HS-5 (cell line): ENCODE measurements around the gene ADAM12.

ENCODE experiments used
- DNase-seq: peaks from one replicate; pipeline ENCODE4 v3.0.0-alpha.2; 2012; ENCODE audit warnings: low read depth

The ADAM12 gene

DNA sequence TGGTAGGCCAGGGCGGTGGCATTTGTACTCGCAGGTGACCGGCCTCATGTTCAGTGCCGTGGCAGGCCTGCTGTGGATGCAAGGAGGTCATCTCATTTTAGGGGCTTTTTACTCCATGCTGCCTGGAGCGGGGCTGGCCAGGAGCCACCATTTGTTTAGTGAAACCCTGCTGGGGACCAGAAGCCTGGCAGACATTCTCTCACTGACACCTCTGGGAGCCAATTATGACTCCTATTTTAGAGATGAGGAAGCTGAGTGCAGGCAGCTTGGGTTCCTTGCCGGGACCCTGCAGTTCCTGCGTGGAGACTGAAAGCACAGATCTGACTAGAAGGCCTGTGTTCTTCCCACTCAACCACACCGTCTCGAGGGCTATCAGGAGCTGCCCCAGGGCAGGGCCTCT, 305.3 kb downstream of the ADAM12 start:
- DNase-seq = no peak

DNA sequence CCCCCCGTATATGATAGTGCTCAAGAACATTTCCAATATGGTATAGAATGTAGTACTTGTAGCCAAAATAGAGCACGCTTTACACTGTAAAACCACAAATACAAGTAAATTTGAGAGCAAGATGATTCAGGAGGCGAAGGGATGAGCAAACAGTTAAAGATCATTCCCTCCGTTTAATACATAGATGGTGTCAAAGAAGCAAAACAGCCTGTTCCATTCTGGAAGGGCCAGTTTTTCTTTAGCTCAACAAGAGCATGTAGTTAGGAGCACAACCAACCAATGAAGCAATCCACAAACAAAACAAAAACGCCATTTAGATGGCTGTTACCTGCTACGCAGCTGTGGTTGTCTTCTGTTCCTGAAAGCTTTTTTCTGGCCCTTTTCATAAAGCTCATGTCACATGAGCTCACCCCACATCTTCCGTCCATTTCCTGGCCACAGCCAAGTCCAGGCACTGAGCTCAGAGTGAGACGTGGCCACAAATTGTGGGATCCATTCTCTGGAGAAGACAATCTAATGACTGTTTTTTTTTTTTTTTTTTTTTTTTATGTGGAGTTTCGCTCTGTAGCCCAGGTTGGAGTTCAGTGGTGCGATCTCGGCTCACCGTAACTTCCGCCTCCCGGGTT, 306.3 kb downstream of the ADAM12 start:
- no peak for DNase-seq

DNA sequence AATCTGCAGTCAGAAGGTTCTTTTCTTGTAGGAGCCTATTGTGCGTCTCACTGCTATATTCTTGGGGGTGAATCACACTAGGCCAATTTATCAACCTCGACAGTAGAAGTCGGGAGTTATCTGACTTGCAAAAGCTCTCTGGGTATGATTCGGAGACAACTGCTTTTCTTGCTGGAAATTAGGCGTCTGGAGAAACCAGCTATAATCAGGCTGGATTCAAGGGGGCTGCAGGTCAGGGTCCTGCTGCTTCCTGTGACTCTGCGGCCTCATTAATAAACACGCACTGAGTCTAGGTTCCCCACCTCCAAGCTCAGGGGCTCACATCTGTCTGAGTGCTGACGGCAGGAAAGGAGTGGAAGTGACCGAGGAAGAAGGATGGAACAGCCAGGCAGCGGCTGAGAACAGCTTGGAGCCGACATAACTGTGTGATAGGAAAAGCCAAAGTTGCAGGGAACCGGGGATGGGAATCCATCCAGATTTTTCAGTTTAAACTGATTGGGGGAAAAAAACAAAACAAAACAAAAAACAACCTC, 307.3 kb downstream of the ADAM12 start:
- DNase-seq = no peak

DNA sequence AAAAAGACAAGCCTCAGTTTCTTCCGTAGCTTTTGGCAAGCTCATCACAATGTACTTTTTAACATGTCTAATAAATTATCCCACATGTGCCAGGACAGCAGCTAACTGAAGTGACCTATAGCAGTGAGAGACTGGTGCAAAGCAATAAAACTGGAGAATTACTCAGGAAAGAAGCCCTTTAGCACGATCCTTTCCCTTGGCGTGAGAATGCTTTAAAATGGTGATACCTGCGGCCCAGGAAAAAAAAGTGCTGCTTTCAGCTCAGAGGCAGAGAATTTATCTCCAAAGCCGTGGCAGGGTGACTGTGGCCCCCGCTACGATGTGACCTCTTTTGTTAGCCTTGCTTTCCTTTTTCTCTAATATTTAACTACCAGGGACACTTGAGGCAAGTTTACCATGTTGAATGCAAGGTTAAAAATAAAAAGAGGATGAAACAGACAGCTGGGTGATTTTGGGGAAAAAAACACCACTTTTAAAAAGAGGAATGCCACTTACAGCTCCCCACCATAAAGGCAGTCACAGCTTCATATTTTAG, 307.9 kb downstream of the ADAM12 start:
- no peak for DNase-seq

- no peak for DNase-seq
Measured at GRCh38 chr10:126075009-126075408, 313.3 kb downstream of the ADAM12 start.

DNA sequence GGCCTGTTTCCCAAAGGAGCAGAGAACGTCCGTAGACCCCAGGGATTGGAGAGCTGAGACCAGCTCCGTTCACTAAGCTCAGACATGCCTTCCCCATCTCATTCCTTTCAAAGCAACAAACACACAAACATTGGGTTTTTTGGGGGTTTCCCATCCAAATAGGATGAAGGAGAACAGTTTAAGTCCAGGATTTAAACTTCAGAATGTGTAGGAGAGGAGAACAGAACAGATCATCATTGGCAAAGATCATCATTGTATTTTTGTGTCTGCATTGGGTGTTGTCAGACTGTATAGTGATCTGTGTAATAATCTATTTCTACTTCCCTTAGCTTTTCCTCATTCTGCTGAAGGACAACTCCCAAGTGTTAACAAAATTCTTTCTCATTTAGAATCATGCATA, 314.0 kb downstream of the ADAM12 start:
- DNase-seq = no peak

DNA sequence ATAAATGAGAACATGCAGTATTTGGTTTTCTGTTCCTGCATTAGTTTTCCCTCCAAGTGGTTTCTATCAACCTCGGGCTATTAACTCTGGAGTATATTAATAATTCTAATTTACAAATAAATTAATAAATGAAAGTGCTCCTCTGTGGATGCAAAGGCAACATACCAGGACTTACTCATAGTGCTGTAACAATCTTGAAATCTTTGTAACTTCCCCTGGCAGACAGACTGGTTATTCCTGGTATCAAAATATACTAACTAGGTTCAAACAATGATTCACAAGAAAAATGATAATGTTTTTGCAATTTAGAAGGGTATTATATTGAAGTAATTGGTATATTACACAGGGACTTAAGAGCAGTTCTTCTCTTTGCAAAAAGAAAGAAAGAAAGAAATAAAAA, 314.7 kb downstream of the ADAM12 start:
- no peak for DNase-seq

DNA sequence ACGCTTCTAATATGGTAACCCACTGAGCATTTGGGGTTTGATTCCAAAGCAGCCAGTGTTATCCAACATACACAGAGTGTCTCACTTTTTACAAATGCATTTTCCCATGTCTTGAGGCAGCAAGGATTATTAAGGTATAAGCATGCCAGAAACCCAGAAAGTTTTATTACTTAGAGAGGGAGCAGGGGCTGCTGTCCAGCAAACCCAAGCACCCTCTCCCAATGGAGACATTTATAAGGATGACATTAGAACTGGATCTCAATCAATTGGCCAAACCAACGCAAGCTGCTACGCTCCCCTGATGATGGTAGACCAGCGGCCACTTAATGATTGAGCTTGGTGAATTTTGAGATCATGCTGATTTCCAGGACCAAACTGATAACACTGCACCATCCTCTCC, 315.7 kb downstream of the ADAM12 start:
- no peak for DNase-seq

GRCh38 chr10:126070476-126071215, 317.6 kb downstream of the ADAM12 start:
- DNase-seq = no peak

DNA sequence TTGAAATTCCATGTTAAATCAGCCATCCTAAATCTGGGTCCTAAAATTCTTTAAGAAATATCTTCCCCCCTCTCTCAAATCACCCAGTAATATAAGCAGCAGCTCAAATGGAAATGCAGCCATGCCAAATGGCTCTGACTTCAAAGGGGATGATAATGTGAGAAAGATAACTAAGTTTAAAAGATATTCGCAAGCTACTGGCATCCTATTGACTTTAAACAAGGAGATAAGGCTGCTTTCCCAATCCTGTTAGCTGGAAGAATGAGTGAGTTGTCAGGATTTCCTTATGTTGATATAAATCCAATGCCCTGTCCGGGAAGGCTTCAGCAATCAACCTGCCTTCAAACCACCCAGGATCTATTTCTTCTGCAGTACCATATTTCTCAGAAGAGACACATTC, 320.0 kb downstream of the ADAM12 start:
- no peak for DNase-seq

DNA sequence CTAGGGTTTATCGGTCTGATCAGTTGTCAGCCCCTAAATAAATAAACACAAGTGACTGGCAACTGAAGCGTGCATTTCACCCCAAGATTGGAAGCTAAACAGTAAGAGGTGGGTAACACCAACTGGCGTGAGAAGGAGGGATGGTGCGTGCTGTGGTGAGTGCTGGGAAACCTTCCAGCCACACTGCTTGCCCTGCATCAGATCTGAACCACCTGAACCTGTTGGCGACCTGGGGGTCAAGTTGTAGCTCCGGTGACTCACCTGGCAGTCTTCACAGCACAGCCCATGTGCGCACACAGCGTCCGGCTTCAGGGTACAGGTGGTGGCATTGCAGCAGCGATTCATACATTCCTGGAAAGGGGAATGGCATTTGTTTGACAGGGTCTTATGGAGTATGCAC, 321.8 kb downstream of the ADAM12 start:
- no peak for DNase-seq

DNA sequence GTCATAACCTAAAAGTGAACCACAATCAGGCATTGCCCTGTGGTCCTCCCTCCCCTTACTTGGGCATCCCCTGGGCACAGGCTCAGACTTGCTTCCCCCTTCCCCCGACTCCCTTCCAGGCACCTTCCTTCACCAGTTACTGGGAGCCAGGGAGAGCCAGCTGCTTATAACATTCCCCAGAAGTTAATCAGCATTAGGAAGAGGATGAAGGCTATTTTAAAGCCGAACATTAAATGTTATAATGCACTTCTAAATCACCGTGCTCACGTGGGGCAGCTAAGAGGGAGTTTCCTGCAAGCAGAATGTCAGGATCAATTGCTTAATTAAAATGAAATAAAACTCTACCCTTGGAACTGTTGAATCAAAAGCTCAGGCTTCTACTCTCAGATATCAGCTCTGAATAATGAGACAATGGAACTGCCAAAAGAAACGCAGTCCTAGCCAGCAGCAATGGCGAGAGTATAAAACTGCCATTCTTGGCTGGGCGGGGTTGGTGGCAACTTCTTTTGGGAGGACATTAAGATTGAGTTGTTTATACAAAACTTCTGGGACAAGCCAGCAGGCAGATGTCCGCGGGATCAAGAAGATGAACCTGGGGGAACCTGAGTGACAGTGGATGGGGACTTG, 322.4 kb downstream of the ADAM12 start:
- DNase-seq = no peak

DNA sequence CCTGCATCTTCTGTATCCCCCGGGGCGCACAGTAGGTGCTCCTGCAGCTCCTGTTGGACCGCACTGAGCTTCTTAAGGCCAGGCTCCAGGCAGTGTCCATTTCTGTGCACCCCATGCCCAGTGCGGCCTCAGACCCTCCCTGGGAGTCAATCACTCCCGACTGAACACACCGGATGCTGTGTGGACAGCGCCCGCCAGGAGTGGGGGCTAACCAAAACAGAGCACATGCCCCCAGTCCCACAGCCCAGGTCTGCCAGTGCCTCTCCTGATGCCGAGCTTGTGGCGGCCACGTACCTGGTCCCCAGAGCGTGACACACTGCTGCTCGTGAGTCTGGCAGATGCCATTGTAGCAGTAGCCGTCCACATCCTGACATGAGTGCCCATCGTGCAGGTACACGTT, 323.8 kb downstream of the ADAM12 start:
- DNase-seq = no peak

DNA sequence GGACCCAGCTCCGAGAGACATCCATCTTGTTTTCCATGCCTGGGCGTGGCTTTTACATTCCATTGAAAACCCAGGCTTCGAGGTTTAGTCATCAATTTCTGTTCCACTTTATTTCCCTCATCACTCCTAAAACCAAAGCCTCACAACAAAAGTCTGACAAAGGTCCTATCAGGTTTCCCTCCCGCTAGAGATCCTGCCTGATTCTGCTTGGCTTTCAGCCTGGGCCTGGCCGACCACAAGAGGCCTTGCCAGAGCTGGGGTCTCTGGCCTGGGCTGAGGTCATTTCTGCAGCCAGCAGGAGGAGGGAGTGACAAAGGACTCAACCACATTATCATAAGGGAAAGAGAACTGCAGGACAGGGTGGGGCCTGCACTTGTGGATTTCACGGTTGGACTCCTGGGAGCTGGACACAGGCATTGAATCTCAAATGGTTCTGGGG, 324.9 kb downstream of the ADAM12 start:
- DNase-seq = peak; percentile 83

DNA sequence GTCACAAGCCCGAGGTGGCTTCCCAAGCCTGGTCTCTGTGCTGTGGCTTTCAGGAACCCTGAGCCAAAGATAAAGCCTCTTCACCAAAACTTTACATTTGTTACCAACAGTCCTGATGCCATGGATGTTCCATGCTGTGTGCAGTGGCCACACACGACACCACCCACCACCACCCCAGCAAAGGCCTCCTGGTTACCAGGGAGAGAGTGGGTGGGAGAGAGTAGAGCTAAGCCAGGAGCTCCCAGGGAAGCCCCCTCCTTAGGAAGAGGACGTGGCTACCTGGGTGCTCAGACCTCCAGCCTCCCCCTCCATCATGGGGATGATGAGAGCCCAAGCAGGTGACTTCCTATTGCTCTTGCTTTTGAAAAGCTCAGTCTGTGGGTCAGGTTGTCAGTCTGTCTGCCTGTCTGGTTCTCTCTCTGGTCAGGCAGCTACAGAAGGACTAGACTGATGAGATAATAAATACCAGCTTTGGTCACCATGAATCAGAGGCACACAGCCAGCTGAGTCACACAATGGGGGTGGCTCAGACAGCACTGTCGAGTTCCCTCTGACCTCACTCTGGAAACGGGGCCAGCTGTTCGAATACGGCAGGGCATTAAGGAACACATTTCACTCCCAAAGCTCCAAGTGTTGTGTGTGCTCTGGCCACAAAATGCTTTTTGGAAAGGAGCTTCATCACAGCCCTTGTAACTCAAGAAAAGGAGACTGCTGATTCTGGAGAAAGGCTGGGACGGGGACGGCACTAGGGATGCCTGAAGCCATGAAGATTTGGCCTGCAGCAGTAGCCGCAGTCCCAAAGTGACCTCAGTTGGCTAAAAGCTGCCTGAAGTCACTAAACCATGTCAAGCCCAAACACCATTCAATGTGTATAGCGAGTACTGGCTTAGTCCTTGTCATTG, 325.9 kb downstream of the ADAM12 start:
- peak; percentile 94 for DNase-seq

- no peak for DNase-seq
Measured at GRCh38 chr10:126061526-126061925, 326.8 kb downstream of the ADAM12 start.

GRCh38 chr10:126060261-126060931, 327.9 kb downstream of the ADAM12 start:
- peak; percentile 68 for DNase-seq

GRCh38 chr10:126059076-126059826, 329.0 kb downstream of the ADAM12 start:
- peak; percentile 56 for DNase-seq

- no peak for DNase-seq
Measured at GRCh38 chr10:126058507-126058906, 329.8 kb downstream of the ADAM12 start.

GRCh38 chr10:126058104-126058503, 330.2 kb downstream of the ADAM12 start:
- DNase-seq = no peak
